Measurements from ENCODE around the gene HMMR.

HMMR gene

GRCh38 chr5:163458778-163459385, 1.6 kb upstream of the HMMR start:
- no peak for DNase-seq

- no peak for DNase-seq
Observed at GRCh38 chr5:163459462-163459818, 992 bp upstream of the HMMR start.

- DNase-seq, result peak; percentile 98
Observed at GRCh38 chr5:163459819-163460561, 442 bp upstream of the HMMR start, which contains the start of gene NUDCD2. NUDCD2 (minus strand) TSS chr5:163460102; CDS start chr5:163460050, 52 bp downstream.

GRCh38 chr5:163463063-163463435, 2.6 kb downstream of the HMMR start:
- no peak for DNase-seq

GRCh38 chr5:163467682-163468081, 7.2 kb downstream of the HMMR start:
- DNase-seq, result no peak

- peak in 2 of 3 donors; percentile 5 to 21 for DNase-seq
Observed at GRCh38 chr5:163473635-163474243, 13.3 kb downstream of the HMMR start.

- peak; percentile 7 to 43 (median 20) for DNase-seq
Observed at GRCh38 chr5:163475411-163475810, 15.0 kb downstream of the HMMR start.

GRCh38 chr5:163478126-163478981, 17.9 kb downstream of the HMMR start:
- DNase-seq, result no peak

- DNase-seq, result no peak
Observed at GRCh38 chr5:163478982-163479271, 18.5 kb downstream of the HMMR start.

- DNase-seq, result peak; percentile 32 to 39 (median 33)
Observed at GRCh38 chr5:163489055-163489744, 28.8 kb downstream of the HMMR start.

- no peak for DNase-seq
Observed at GRCh38 chr5:163489745-163490075, 29.3 kb downstream of the HMMR start.

- DNase-seq, result no peak
Observed at GRCh38 chr5:163496286-163496685, 35.9 kb downstream of the HMMR start.

GRCh38 chr5:163497315-163497714, 36.9 kb downstream of the HMMR start:
- DNase-seq, result no peak

- no peak for DNase-seq
Observed at GRCh38 chr5:163498886-163499285, 38.5 kb downstream of the HMMR start.

GRCh38 chr5:163502521-163502920, 42.1 kb downstream of the HMMR start:
- DNase-seq, result no peak

- DNase-seq, result peak; percentile 60 to 76 (median 67)
Observed at GRCh38 chr5:163503106-163504078, 43.0 kb downstream of the HMMR start.

- peak; percentile 84 to 96 (median 92) for DNase-seq
Observed at GRCh38 chr5:163504079-163504931, 43.9 kb downstream of the HMMR start.

GRCh38 chr5:163505049-163505367, 44.6 kb downstream of the HMMR start:
- DNase-seq, result no peak

GRCh38 chr5:163505368-163506094, 45.1 kb downstream of the HMMR start, which contains the start of gene MAT2B:
MAT2B (plus strand) TSS chr5:163505619; CDS start chr5:163505687, 68 bp downstream.
- DNase-seq, result peak; percentile 98

GRCh38 chr5:163506095-163506457, 45.6 kb downstream of the HMMR start:
- no peak for DNase-seq

Data from suppressor macrophage treated with lipopolysaccharide for 1 hour (primary cell).